Gastrocnemius medialis (tissue), 4 donors: Measurements from ENCODE around the gene RGR.

Experiments
- POLR2A ChIP-seq, 2 donors: fragments of 450-650 bp; IDR thresholded peaks; one replicate each; pipeline ENCODE4 v1.6.1; 2017; ENCODE audit warnings: antibody characterized with exemption in 2 of 2, mild to moderate bottlenecking in 2 of 2, moderate library complexity in 2 of 2
- TF ChIP-seq, protein P1 (sequence below), 5 experiments: fragments of 450-650 bp in 3 of 5; fragments of 200-600 bp in 2 of 5; sonication (generic) in 2 of 5; IDR thresholded peaks in 4 of 5; conservative IDR thresholded peaks in 1 of 5; 1 replicate in 4 of 5; 2 replicates in 1 of 5; pipeline ENCODE4 v1.5.1; 2016 to 2019; ENCODE audit warnings: antibody characterized with exemption in 5 of 5, mild to moderate bottlenecking in 3 of 5, moderate library complexity in 3 of 5

DNA sequence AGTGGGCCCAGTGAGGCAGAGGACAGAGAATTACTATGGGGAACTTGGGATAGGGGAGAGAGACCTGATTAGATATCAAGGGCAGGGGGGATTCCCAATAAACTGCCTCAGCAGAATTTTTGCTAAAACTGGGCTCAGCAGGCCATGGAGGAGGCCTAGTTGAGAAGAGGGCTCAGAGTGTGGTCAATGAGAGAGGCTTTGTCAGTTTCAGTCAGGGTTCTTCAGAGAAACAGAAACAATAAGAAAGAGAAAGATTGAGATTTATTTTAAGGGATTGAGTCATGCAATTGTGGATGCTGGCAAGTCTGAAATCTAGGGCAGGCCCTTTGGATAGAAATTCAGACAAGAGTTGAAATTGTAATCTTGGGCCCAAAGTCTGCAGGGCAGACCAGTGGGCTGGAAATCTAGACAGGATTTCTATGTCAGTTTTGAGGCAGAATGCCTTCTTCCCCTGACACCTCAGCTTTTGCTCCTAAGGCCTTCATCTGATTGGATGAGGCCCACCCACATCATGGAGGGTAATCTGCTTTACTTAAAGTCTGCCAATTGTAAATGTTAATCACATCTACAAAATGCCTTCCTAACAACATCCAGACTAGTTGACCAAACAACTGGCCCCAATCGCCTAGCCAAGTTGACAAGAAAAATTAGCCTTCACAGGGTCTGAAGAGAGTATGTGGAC lies 50.1 kb downstream of the RGR start:
- TF ChIP-seq, protein P1, sequence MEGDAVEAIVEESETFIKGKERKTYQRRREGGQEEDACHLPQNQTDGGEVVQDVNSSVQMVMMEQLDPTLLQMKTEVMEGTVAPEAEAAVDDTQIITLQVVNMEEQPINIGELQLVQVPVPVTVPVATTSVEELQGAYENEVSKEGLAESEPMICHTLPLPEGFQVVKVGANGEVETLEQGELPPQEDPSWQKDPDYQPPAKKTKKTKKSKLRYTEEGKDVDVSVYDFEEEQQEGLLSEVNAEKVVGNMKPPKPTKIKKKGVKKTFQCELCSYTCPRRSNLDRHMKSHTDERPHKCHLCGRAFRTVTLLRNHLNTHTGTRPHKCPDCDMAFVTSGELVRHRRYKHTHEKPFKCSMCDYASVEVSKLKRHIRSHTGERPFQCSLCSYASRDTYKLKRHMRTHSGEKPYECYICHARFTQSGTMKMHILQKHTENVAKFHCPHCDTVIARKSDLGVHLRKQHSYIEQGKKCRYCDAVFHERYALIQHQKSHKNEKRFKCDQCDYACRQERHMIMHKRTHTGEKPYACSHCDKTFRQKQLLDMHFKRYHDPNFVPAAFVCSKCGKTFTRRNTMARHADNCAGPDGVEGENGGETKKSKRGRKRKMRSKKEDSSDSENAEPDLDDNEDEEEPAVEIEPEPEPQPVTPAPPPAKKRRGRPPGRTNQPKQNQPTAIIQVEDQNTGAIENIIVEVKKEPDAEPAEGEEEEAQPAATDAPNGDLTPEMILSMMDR (IDR thresholded peaks at IDR 0.05 in 4 of 5, conservative IDR thresholded peaks at IDR 0.05 in 1 of 5): no peak
- TF ChIP-seq POLR2A (IDR thresholded peaks at IDR 0.05): no peak
